SKM-1 treated with dmso at 0.1 percent for 144 hours (cell line): ENCODE data around the gene ADCY3.

Experiments used
- DNase-seq: peaks from one replicate; lab custom pipeline; 2025; ENCODE audit not compliant: unreplicated experiment; lab: John Stamatoyannopoulos, UW

ADCY3 gene

GRCh38 chr2:24920098-24920808 lies at the start of gene ADCY3:
TSS of gene ADCY3 (minus strand) at chr2:24920237. CDS start at chr2:24918987, 1,250 bp downstream.
- peak; percentile 15 for DNase-seq

GRCh38 chr2:24969784-24970183 lies 49.7 kb upstream of the ADCY3 start:
- no peak for DNase-seq

DNA sequence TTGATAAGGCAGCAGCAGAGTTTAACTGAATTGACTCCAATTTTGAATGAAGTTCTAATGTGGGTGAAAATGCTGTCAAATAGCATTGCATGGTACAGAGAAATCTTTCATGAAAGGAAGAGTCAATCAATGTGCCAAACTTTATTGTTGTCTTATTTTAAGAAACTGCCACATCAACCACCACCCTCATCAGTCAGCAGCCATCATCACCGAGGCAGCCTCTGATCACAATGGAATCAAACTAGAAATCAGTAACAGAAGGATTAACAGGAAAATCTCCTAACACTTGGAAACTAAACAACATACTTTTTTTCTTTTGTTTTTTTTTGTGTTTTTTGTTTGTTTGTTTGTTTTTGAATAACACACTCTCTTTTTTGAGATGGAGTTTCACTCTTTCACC lies 41.9 kb upstream of the ADCY3 start:
- DNase-seq, result no peak

DNA sequence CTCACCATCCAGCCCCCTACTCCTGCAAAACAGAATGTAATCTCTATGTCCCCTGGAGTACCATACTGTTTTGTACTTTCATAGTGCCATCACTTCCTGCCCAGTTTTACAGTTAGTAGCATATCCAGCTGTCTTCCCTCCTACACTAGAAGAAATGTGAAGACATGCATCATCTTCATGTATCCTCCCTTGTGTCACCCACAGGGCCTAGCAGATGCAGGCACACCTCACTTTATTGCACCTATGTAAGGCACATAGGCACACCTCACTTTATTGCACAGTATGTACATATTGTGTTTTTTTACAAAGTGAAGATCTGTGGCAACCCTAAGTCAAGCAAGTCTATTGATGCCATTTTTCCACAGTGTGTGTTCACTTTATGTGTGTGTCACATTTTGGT lies 39.7 kb upstream of the ADCY3 start:
- DNase-seq, result no peak

GRCh38 chr2:24958411-24958935 lies 38.4 kb upstream of the ADCY3 start:
- DNase-seq, result no peak

- no peak for DNase-seq
These were observed 37.9 kb upstream of the ADCY3 start for GRCh38 chr2:24957976-24958375.

DNA sequence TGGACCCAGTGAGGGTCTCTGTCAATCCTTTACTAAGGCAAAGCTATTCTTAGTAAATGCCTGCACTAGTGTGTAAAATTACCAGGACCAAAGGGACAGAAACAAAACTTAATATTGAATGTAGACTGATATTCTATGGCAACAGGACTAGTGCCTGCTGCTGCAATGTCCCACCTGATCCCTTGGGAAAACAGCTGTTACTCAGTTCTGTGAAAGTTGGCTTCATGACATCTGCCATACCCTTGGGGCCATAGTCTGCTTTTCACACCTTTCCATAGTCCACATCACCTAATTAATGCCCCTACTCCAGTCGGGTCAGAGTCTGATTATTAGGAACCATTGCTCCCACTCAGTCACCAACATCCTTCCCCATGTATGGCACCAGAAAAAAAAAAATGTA lies 37.2 kb upstream of the ADCY3 start:
- no peak for DNase-seq

DNA sequence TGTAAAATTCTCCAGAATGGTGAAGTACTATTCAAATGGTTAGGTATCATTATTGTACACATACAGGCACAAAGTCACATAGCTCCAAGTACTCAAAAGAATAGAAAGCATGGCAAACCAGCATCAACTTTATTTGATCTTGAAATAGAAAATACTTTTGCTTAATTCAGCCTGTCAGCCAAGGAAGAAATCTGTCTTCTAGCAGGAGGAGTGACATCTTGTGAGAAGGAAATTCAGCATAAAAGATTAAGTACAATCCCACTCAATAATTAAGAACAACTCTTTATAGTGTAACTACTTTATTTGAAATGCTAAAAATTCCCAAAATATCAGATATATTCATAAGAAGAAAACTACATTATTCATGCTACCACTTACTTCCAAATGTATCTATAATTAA lies 35.9 kb upstream of the ADCY3 start:
- no peak for DNase-seq

DNA sequence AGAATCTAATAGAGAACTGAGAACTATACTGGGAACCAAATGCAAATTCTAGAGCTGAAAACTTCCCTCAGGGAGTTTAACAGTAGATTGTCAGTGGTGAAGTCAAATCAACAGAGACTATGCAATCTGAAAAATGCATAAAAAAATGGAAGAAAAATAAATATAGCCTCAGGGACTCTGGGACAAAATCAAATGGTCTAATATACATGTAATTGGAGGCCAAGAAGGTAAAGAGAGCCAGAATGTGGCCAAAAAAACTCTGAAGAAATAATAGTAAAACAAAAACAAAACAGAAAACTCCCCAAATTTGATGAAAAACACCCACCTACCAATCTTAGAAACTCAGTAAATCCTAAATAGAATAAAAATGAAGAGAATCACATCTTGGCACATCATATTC lies 35.2 kb upstream of the ADCY3 start:
- DNase-seq, result no peak

GRCh38 chr2:24950102-24950501 lies 30.1 kb upstream of the ADCY3 start:
- DNase-seq, result no peak

DNA sequence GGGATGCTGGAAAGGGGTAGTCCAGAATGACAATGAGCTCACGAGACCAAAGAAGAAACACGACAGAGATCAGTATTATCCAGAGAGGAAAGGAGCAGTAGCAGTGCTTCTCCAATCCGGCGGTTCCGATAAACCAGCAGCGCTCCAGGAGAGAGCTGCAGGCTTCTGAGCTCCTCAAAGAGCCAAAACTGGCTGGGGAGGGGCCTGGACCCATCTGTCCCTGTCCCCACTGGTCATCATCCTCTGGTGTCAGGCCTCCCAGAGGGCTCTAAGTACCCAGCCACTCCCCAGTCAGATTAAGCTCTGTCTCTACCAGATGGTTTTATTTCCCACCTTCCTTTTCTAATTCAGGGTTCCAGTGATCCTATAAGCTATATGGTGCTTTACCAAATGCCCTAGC lies 28.5 kb upstream of the ADCY3 start:
- no peak for DNase-seq

GRCh38 chr2:24947561-24948157 lies 27.6 kb upstream of the ADCY3 start:
- DNase-seq, result no peak

- no peak for DNase-seq
These were observed 25.9 kb upstream of the ADCY3 start for GRCh38 chr2:24945907-24946306.

GRCh38 chr2:24943427-24944053 lies 23.5 kb upstream of the ADCY3 start:
- DNase-seq, result no peak

DNA sequence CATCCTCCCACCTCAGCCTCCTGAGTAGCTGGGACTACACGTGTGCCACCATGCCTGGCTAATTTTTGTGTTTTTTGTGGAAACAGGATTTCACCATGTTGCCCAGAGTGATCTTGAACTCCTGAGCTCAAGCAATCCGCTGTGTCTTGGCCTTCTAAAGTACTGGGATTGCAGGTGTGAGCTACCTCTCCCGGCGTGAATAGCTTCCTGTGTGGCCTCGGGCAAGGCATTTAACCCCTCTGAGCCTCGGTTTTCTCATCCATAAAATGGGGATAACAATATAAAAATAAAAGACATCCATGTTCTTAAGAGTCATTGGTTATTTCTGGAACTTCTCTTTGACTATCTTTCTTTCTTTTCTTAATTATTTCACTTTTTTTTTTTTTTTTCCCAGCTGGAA lies 19.3 kb upstream of the ADCY3 start:
- DNase-seq, result no peak

GRCh38 chr2:24937236-24937635 lies 17.2 kb upstream of the ADCY3 start:
- no peak for DNase-seq

- no peak for DNase-seq
These were observed 15.1 kb upstream of the ADCY3 start for GRCh38 chr2:24935145-24935544.

GRCh38 chr2:24932715-24933114 lies 12.7 kb upstream of the ADCY3 start:
- no peak for DNase-seq

- DNase-seq, result peak; percentile 11
These were observed 10.7 kb upstream of the ADCY3 start for GRCh38 chr2:24930768-24931167.

GRCh38 chr2:24929230-24929629 lies 9.2 kb upstream of the ADCY3 start:
- no peak for DNase-seq

- DNase-seq, result no peak
These were observed 8.0 kb upstream of the ADCY3 start for GRCh38 chr2:24928036-24928435.

- no peak for DNase-seq
These were observed 6.7 kb upstream of the ADCY3 start for GRCh38 chr2:24926602-24927252.
